ENCODE data around the gene ROR2.

GRCh38 chr9:91655658-91656057 is 294.4 kb downstream of the ROR2 start:
- TF ChIP-seq RAD21 (IDR thresholded peaks at IDR 0.05; ENCODE audit: low read depth), result no peak
- no peak for TF ChIP-seq REST (IDR thresholded peaks at IDR 0.05; ENCODE audit: low read depth)
- TF ChIP-seq MAX (IDR thresholded peaks at IDR 0.05), result no peak
- no peak for TF ChIP-seq CEBPB (IDR thresholded peaks at IDR 0.05)
- no peak for TF ChIP-seq CREB1 (IDR thresholded peaks at IDR 0.05; ENCODE audit: low read depth)
- TF ChIP-seq USF1 (IDR thresholded peaks at IDR 0.05), result no peak

Measured in Ishikawa (cell line).